Femur (tissue), 1 donor: ENCODE data around the gene MKLN1.
"Not testable (repeated sequence)": the region's sequence is repeated elsewhere in the genome, so short reads cannot be mapped to it uniquely, and the experiment has no call there.

ENCODE experiments used
- DNase-seq: peaks from one replicate; pipeline ENCODE4 v3.0.0-alpha.2; 2017

The MKLN1 gene

DNA sequence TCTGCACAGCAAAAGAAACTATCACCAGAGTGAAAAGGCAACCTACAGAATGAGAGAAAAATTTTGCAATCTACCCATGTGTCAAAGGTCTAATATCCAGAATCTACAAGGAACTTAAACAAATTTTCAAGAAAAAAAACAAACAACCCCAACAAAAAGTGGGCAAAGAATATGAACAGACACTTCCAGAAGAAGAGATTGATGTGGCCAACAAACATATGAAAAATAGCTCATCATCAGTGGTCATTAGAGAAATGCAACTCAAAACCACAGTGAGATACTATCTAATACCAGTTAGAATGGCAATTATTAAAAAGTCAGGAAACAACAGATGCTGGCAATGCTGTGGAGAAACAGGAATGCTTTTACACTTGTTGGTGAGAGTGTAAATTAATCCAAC is 7.1 kb upstream of the MKLN1 start:
- DNase-seq: no peak

DNA sequence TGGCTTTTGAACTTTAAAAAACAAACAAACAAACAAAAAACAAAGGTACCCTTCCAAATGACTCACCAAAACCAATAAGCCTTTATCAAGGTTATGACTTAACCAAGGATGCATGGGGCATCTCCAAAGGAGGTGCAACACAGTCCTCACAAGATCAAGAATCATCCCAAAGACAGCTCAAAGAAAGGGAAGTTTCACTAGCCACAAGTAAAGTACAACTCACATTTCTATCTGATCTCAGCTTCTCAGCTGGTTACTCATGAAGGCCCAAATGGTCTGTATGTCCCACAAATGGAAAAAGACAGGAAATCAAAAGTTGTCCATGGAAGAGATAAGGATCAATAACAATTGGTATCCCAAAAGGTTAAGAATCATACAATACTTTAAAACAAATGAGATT is 6.0 kb upstream of the MKLN1 start:
- no peak for DNase-seq

DNA sequence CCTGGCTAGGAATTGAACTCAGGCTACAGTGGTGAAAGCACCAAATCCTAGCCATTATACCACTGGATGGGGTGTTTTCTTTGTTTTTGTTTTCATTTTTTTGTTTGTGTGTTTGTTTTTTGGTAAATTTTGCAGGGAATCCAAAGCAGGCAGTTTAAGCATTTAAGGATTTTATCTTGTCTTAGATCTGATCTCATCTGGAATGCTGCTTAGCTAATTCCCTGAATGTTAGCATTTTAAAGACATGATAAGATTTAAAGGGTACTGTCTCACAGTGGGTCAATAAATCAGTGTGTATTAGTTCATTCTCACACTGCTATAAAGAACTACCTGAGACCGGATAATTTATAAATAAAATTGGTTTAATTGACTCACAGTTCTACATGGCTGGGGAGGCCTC is 5.6 kb upstream of the MKLN1 start:
- no peak for DNase-seq

DNA sequence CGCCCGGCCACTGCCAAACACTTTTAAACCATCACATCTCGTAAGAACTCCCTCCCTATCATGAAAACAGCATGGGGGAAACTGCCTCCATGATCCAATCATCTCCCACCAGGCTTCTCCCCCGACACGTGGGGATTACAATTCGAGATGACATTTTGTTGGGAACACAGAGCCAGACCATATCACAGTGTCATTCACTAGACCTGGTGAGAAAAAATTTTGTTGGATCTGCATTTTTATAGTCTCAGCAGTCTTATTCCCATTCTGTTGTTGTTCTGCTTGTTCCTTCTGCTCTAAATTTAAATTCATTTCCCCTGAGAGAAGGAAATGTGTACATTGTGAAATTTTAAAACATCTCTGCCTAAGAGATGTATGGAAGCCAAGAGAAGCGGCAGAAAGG is 4.8 kb upstream of the MKLN1 start:
- DNase-seq: no peak

DNA sequence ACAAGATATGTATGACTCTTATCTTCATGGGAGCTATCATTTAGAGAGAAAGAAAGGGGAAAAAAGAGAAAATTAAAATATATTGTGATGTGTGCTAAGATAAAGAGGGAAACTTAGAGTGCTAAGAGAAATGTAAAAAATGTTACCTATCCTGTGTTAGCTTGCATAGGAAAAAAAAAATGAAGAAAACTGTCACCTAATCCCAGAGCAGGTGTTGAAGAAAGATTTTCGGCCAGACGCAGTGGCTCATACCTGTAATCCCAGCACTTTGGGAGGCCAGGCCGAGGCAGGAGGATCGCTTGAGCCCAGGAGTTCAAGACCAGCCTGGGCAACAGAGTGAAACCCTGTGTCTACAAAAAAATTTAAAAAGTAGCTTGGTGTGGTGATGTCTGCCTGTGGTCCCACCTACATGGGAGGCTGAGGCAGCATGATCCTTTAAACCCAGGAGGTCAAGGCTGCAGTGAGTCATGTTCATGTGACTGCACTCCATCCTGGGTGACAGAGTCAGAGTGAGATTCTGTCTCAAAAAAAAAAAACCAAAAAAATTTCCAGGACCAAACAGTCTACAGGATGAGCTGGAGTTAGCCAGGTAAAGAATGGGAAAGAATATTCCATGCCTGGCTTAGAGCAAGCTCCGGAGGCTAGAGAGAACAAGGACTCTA is 2.4 kb upstream of the MKLN1 start:
- DNase-seq: no peak

DNA sequence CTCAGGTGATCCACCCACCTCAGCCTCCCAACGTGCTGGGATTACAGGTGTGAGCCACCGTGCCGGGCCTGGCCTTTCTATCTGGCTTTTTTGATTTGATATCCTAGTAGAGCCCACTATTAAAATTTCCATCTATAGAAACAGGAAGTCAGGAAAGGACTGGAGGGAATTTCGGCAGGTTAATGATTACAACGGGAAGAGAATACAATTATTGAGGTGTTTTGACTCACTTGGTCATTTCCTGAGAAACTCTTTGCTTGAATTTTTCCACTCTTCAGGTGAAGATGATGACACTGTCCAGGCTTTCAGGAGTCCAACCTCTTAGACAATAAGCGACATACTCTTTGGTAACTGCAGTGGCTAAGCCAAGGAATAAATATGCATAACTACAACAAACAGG is 1.1 kb upstream of the MKLN1 start:
- no peak for DNase-seq

DNA sequence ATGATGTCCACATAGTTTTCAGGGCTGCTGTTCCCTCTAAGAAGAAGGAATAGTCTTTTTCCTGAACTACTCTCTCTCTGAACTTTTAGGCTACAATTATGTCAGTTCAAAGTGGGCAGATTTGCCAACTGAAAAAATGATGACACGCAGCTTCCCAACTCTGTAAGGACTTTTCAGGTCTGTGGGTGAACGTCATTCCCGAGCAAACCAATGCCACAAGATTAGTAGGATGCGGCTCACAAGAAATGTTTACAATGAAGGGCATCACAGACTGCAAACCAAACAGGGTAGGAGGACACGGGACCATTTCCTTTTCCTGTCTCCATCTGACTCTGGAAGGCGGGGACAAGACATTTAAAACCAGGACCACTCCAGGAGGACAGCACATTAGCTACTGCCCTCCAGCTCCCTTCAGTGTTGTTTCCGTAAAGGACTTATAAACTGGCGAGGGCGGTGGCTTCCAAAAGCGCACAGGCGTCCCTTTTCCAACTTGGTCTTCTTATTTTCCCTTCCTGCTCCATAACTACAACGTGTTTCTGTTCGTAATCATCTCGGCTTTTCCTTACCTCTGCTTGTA is 539 bp upstream of the MKLN1 start:
- DNase-seq: peak; percentile 71

DNA sequence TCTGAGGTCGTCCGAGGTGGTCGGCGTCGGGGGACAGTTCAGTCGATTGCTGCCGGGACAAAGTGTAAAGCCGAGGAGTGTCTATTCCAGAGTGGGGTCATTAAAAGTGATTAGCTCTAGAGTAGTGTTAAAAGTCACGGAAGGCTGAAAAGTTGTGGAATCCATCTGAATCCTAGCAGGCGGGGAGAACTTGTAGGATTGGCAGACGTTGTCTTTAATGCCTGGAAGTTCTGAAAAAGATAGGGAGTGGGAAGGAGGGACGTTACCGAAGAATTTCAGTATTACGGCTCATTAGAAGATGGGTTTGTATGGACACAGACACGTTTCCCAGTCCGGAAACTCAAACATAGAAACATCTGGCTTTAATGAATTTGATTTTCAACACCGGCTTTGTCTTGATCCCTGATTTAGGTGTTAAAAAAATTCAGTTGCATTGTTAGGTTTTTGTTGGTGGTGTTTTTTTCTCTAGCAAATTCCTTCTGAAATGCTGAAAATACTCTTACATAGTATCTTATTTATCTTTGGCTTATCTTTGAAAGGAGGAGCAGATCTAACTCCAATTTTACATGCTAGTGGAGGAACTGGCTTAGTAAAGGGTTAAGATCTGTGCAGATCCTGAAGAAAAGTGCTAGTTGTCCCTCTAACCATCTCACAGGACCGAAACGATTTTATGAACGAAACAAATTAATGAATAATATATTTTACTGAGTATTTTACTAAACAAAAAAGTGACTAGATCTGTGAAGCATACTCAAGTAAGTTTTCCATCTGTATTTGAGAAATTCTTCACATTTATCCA is 900 bp downstream of the MKLN1 start:
- DNase-seq: no peak

DNA sequence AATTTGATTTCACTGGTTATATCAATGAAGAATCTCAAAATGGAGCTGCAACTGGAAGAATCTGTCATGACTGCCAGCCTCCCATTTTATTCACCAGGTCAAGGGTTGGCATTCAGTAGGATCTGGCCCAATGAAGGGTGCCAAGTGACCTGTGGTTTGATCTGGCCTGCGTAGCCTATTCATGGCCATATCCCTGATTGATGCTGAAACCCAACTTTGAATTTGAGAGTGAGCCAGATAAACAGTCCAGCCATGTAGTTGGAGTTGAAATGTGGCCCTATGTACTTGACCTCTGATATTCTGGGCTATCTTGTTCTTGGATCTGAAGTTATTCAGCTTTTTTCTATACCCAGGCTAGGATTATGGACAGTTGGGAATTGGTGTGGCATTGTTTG is 1.5 kb downstream of the MKLN1 start:
- no peak for DNase-seq

DNA sequence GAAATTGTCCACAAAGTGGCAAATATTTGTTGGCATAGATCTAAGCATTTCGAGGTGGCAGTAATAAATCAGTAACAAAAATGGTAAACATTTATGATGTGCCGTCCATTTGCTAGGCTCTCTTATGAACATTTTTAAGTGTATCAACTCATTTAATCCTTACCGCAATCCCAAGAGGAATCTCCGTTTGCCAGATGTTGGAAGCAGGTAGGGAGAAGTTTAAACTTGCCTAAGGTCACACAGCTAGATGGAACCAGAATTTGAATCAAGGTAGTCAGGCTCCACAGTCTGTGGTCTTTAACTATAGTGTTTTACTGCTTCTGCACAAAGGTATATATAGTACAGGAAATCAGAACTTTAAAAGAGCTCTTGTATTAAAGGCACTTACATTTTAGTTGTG is 2.6 kb downstream of the MKLN1 start:
- DNase-seq: no peak

DNA sequence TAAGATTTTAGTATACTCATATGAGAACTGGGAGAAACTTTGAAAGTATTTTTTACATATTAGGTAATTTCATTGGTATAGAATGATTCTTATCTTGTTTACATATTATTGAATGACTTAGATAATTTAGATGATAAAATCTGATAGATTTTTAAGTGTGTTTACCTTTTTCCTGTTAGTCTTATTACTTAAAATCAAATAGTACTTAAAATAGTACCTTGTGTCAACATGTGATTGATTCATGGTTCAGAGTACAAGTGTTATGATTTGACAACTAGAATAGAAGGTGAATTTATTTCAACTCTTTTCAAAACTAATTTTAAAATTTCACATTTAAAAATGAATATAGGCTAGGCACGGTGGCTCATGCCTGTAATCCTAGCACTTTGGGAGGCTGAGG is 4.1 kb downstream of the MKLN1 start:
- DNase-seq: no peak

DNA sequence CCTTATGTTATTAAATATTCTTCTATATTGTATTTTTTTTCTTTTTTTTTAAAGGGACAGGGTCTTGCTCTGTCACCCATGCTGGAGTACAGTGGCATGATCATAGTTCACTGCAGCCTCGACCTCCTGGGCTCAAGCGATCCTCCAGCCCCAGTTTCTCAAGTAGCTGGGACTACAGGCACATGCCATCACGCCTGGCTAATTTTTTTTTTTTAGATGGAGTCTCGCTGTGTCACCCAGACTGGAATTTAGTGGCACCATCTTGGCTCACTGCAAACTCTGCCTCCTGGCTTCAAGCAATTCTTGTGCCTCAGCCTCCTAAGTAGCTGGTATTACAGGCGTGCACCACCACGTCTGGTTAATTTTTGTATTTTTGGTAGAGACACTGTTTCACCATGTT is 5.1 kb downstream of the MKLN1 start:
- not testable (repeated sequence) for DNase-seq

DNA sequence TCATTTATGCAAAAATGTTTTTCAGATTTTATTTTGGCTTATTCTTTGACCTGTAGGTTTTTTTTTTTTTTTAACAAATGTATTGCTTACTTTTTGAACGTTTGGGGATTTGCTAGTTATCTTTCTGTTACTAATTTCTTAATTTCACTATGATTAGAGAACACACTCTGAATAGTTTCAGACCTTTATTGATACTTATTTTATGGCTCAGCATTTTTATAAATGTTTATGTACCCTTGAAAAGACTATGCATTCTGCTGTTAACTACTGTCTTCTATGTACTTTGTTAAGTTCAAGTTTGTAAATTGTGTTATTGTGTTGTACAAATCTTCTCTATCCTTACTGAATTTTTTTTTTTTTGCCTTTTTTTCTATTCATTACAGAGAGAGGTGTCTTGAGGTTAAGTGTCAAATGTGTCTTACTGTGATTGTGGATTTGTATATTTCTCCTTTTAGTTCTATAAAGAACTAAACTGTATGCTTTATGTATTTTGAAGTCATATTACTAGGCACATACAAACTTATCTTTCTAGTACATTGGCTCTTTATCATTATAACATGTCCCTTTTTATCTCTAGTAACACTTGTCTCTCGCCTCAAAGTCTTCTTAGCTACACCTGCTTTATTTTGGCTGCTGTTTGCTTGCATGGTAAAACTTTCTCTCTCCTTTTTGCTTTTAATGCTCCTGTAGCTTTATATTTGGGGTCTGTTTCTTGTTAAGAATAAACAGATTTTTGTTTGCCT is 8.1 kb downstream of the MKLN1 start:
- no peak for DNase-seq

DNA sequence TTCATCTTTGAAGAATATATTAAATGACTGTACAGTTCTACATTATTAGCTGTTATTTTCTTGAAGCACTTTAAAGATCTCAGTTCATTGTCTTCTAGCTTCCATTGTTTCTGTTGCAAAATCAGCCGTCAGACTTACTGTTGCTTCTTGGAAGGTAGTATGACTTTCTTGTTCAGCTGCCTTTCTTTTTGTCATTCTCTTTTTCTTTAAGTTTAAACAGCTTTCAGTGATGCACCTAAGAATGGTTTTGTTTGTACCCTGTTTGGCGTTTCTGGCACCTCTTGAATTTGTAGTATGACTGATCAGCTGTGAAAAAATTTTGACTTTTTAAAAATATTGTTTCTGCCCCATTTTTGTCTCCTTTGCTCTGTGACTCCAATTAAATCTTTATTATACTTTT is 9.3 kb downstream of the MKLN1 start:
- DNase-seq: no peak

DNA sequence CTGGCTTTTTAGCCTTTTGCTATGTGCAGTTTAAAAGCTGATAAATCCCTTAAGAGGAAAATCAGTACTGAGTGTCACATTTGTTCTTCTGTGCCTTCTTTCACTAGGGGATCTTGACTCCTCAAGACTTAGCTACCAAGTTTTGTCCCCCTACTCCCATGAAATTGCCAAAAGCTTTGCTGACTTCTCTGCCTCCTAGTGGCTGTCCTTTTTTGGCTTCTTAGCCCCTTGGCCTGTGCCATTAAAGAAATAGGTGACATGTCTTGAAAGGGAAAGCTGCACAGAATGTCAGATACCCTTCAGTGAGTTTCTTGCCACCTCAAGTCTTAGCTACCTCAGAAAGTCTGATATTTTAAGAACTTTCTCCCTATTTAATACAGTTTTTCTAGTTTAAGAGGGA is 10.5 kb downstream of the MKLN1 start:
- DNase-seq: no peak

DNA sequence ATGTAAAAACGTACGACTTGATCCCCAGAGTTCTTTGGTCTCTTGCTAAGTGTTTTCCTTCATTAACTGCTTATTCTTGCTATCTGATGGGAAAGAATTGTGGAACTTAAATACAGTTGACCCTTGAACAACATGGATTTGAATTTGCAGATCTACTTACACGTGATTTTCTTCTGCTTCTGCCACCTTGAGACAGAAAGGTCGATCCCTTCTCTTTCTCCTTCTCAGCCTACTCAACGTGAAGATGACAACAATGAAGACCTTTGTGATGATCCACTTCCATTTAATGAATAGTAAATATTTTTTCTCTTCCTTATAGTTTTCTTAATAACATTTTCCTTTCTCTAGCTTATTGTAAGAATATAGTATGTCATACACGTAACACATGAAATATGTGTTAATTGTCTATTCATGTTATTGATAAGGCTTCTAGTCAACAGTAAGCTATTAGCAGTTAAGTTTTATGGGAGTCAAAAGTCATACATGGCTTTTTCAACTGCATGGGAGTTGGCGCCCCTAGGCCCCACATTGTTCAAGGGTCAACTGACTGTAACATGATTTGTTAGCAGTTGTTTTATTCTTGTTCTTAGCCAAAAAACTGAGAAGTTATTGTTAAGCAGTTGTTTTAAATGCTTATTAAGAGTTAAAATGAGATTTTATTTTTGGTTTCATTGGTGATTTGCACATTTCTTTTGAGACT is 11.2 kb downstream of the MKLN1 start:
- no peak for DNase-seq

DNA sequence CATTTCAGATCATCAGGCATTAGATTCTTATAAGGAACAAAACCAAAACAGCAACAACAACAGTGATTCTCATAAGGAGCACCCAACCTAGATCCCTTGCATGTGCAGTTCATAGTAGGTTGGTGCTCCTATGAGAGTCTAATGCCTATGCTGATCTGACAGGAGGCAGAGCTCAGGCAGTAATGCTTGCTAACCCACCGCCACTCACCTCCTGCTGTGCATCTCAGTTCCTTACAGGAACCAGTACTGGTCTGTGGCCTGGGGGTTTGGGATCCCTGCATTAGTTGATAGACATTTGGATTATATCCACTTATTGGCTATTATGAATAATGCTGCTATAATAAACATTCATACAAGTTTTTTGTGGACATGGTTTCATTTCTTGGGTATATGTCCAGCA is 14.0 kb downstream of the MKLN1 start:
- no peak for DNase-seq

DNA sequence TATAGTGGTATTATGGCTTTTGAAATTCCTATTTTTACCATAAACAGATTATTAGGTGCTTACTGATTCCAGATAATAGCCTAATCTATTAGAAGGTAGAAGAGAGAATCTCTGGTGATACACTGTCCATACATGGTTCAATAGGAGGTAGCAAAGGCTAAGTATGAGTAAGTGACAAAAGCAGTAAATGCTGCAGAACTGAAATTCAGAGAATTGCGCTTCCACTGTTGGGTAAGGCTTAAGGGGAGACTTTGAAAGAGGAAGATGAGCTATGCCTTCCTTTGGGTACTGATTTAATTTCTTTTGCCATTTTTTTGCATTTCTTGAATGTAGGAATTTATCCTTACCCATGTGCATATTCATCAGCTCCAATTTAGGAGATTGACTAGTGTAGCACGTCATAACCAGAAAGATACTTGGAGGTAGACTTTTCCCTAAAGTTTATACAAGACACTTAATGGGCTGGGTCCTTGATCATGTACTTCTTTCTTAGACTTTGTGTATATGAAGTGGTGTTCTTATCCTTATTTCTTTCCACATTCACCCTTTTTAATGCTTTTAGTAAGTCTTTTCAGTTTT is 15.3 kb downstream of the MKLN1 start:
- no peak for DNase-seq

DNA sequence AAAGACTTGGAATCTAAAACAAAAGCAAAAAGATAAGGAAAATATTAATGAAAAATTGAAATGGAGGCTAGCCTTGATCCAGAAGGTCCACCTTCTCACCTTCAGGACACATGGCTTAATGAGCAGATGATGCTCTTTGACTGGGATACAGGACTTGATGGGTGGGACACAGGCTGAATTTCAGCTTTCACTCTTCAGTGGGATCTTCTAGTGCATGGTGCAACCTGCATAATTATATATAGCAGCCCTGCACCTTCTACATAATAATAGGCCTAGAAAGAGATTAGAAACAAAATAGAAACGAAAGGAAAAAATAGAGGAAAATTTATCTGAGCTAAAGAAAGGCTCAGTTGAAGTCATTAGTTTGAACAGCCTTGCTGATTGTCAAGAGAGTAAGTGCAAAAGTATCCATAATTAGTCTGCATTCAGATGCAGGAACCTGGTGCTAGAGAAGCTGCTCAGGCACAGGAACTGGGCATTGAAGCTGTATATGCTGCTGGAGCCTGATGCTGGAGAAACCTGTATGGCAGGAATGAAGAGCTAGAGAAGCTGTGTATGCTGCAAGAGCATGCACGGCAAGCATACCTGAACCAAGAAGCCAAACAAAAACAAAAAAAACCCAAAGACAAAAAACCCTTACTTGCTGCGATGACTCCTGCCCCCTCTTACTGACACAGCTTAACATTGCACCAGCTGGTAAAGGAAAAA is 19.4 kb downstream of the MKLN1 start:
- no peak for DNase-seq

DNA sequence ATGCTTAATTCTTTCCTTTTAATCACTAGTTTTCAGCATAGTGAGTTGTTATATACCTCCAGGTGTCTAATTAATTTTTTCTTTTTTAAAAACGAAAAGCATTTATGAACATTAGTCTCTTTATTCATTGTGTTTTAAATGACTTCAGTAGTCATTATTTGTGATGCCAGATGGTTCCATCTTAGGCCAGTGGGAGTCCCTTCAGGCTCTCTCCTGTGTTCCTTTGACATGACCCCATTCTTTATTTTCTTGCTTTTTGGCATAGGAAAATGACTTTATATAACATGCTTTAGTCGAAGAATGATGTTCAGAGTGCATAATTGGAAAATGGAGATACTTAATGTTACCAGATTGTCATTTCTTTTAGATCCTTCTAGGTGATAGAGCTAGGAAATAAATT is 24.4 kb downstream of the MKLN1 start:
- DNase-seq: no peak

DNA sequence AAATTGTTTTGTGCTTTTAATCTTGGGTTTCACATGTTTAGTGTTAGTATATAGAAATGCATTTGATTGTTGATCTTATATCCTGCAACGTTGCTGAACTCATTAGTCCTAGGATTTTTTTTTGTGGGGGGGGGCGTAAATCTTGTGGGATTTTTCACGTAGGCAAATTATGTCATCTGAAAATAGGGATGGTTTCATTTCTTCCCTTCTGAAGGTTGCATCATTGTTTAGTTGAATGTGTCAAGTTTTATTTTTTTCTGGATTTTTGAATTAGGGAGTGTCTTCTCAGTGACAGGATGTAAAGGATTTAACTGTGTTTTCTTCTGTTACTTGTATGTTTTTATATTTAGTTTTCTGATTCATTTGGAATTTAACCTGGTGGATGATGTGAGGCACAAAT is 26.7 kb downstream of the MKLN1 start:
- DNase-seq: no peak
